ENCODE data around the gene SLC16A3.
"Not testable (repeated sequence)": the region's sequence is repeated elsewhere in the genome, so short reads cannot be mapped to it uniquely, and the experiment has no call there.

The SLC16A3 gene

DNA sequence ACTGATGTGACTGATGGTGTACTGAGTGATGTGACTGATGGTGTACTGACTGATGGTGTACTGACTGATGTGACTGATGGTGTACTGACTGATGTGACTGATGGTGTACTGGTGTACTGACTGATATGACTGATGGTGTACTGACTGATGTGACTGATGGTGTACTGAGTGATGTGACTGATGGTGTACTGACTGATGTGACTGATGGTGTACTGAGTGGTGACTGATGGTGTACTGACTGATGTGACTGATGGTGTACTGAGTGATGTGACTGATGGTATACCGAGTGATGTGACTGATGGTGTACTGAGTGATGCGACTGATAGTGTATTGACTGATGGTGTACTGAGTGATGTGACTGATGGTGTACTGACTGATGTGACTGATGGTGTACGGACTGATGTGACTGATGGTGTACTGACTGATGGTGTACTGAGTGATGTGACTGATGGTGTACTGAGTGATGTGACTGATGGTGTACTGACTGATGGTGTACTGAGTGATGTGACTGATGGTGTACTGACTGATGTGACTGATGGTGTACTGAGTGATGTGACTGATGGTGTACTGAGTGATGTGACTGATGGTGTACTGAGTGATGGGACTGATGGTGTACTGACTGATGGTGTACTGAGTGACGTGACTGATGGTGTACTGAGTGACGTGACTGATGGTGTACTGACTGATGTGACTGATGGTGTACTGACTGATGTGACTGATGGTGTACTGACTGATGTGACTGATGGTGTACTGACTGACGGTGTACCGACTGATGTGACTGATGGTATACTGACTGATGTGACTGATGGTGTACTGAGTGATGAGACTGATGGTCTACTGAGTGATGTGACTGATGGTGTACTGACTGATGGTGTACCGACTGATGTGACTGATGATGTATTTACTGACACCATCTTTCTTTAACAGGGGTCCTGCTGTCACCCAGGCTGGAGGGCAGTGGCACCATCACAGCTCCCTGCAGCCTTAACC, 31.4 kb downstream of the SLC16A3 start:
- FAIRE-seq; DNase-seq (ENCODE audit: insufficient read length, low spot score): not testable (repeated sequence)

GRCh38 chr17:82262344-82262743, 33.5 kb downstream of the SLC16A3 start:
- no peak for FAIRE-seq

GRCh38 chr17:82263641-82264040, 34.8 kb downstream of the SLC16A3 start:
- DNase-seq (ENCODE audit: insufficient read length, low spot score) (no peak), FAIRE-seq (no peak)

More at GRCh38 chr17:82262344-82262743, 33.5 kb downstream of the SLC16A3 start:
- no peak for DNase-seq (ENCODE audit: insufficient read length, low spot score)

DNA sequence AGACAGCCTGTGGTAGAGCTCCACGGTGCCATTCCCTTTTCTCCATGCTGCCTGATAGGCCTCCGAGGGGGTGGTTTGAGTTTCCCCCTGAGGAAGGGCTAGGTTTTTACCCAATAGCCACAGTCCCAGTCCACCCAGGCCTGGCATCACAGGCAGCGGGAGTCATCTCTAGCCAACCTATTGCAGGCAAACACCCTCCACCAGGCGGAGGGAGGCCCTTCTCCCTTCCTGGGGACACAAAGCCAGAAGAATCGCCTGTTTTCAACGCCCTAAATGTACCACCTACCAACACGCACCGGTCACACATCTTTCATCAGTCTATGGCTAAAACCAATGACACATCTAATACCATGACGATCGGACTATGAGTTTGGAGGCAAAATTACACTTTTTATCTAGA, 37.3 kb downstream of the SLC16A3 start:
- FAIRE-seq (no peak), DNase-seq (ENCODE audit: insufficient read length, low spot score) (no peak)

DNA sequence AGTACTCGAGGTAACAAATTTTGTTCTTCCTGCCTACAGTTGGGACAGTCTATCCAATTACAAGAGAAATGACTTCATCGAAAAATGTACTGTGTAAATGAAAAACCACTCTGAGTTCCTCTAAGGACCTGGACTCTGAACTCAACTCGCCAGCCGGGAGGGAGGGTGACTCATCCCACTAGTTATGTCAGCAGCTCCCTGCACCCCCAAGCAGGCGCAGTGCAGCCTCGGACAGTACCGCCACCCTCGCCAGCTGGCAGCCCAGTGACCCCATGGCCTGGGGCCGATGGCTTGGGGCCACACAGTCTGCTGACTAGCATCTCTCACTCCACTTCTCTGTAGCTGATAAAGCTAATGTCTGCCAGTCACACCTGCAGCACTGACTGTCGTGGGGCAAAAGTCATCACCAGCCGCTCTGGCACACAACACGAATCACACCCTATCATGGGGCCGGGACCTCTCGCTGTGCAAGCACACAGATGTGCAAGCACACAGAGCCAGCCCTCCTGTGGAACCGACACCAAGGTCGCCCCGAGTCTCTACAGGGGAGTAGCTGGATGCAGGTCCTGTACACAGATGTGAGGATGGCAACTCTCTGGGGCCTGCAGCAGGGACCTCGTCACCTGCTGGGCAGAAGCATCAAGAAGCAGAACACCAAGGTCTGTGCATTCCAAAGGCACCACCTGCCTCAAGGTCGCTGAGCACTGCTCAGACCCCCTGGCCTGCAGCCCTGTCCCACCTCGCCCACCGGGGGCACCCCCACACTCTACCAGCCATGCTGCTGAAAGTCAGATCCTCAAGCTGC, 38.9 kb downstream of the SLC16A3 start:
- DNase-seq (ENCODE audit: insufficient read length, low spot score): no peak
- FAIRE-seq: no peak

DNA sequence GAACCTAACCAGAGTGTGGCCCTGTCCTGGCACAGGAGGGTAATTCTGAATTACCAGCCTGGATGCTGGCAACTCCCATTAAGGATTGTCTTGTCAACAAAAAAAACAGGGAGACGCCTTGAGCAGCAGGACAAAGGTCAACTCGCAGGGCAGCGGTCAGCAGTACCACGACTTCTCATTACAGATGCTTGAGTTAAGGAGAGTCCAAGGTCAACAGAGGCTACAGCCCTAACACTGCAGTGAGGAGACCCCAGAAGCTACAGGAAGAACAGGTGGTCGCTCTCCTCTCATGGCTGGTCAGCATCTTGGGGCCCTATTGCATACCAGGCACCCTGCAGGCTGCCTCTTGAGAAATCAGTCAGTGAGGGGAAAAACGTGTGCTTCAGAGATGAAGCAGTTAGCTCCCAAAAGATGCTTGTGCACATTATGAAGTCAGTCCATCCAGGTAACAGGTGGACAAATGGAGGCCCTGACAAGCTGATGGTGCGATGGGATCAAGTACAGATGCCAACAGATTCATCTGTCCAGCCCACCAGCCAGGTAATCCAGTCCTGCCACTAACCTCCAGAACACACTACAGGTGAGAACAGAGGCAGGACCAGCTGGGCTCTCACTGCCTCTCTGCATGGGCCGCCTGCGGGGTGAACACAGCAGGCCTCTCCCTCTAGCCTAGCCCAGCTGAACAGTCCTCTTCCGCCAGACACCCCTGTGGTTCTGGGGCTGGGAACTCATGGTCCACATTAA, 40.5 kb downstream of the SLC16A3 start:
- FAIRE-seq (no peak), DNase-seq (ENCODE audit: insufficient read length, low spot score) (no peak)

DNA sequence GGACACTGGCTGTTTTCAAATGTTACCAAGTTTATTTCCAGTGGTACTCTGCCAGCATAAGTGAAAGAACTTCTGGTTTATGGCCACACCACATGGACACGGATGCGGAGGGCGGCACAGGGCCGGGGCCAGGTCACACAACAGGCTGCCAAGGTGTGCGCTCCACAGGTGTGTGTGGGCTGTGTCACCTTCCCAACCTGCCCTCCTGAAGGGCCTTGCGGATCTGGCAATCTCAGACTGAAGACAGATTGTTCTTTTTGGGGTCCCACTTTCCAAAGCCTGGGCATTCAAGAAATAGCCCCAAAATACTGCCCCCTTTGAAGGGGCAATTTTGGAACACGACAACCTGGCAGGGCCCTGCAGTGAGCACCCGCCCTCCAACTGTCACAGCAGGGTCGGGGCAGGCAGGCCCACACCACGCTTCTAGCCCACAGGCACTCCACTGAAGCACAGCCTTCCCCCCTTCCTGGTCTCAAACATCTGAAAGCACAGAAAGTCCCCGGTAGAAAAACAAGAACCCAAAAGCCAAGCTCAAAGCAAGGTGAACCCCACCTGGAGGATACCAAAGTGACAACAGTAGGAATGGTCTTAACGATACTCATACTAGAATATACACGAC, 41.1 kb downstream of the SLC16A3 start:
- no peak for DNase-seq (ENCODE audit: insufficient read length, low spot score)
- no peak for FAIRE-seq

- FAIRE-seq (no peak), DNase-seq (ENCODE audit: insufficient read length, low spot score) (no peak)
These were observed 41.8 kb downstream of the SLC16A3 start for GRCh38 chr17:82270651-82271050.

DNA sequence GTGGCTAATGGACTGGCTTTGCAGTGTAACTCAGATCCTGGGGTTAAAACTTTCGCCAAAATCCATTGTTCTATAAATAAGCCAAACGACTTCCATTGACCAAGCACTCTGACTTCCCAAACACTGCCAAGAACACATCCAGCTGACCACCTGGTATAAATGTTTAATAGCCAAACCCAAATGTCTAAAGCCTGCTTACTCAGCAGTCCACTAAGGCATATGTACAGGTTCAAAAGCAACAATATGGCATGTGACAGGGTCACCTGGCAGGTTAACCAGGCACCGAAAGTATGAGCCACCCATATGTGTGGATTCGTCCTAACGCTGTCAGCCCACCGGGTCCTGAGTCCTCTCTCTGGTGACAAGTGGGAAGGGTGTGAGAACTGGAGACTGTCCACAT, 42.6 kb downstream of the SLC16A3 start:
- DNase-seq (ENCODE audit: insufficient read length, low spot score) (no peak), FAIRE-seq (no peak)

DNA sequence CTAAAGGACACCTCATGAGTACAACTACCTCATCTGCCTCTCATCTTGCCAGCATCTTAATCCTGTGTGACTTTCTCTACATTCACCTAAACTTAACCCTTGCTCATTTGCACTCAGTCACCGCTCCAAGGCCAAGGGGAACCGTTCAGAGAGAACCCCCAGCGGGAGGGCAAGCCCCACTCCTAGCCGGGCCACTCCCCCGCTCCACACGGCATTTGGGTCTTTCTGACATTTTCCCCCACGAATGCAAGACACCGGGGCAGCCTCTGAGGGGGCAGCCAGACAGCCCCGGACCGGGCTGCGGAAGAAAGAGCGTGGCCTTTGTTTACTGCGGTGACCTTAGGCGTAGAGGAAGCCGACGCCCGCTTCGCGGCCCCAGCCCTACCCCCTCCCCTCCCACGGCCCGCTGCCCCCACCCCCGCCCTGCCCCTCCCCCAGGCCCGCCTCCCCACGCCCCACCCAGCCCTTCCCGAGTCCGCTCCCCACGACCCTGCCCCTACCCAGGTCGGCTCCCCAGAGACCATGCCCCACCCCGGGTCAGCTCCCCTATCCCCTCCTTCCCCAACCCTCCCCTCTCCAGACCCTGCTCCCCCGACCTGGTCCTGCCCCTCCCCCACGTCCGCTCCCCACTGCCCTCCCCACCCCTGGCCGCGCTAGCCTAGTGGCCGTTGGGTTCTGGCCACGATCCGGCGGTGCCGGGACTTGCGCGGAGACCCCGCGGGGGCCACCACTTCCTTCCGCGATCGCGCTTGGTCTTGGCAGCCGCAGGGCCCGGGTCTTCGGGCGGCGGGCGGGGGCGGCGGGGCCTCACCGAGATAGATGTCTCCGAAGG, 43.9 kb downstream of the SLC16A3 start:
- no peak for FAIRE-seq
- DNase-seq (ENCODE audit: insufficient read length, low spot score): peak; percentile 54

GRCh38 chr17:82273327-82274133, 44.7 kb downstream of the SLC16A3 start, which contains the start of gene CSNK1D:
Gene CSNK1D, minus strand, starts transcription at chr17:82273700. Its CDS starts 319 bp downstream, at chr17:82273381.
- FAIRE-seq: peak; percentile 84

GRCh38 chr17:82274134-82275020, 45.5 kb downstream of the SLC16A3 start:
- no peak for DNase-seq (ENCODE audit: insufficient read length, low spot score)
- FAIRE-seq: no peak

More at GRCh38 chr17:82273327-82274133, 44.7 kb downstream of the SLC16A3 start, which contains the start of gene CSNK1D:
- DNase-seq (ENCODE audit: insufficient read length, low spot score): peak; percentile 97

DNA sequence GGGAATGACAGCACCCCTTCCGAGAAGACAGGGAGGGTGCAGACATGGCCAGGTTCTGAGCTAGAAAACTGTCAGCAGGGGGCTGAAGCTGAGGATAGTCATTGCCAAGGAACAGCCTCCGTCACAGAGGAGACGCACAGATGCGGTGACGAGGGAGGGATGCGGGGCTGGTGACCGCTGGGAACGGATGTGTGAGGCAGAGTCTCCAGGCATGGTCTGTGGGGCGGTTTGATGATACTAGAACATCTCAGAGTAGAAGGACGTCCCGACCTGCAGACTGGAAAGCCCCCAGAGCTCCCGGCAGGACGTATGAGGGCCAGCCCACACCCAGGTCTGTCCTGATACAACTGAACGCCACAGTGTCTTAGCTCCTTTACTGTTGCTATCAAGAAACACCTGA, 46.5 kb downstream of the SLC16A3 start:
- DNase-seq (ENCODE audit: insufficient read length, low spot score) (no peak), FAIRE-seq (no peak)

DNA sequence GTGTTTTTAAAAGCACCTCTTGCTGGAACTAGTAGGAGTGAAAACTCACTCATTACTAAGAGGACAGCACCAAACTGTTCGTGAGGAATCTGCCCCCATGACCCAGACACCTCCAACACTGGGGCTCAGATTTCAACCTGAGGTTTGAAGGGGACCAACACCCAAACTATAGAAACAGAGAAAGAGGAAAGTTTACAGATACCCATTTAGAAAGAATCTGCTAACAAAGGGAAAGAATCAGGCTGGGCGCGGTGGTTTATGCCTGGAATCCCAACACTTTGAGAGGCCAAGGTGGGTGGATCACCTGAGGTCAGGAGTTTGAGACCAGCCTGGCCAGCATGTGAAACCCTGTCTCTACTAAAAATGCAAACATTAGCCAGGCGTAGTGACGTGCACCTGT, 48.1 kb downstream of the SLC16A3 start:
- FAIRE-seq (no peak), DNase-seq (ENCODE audit: insufficient read length, low spot score) (no peak)

GRCh38 chr17:82277851-82278250, 49.0 kb downstream of the SLC16A3 start:
- DNase-seq (ENCODE audit: insufficient read length, low spot score) (no peak), FAIRE-seq (no peak)

GRCh38 chr17:82278308-82278707, 49.5 kb downstream of the SLC16A3 start:
- FAIRE-seq: no peak
- DNase-seq (ENCODE audit: insufficient read length, low spot score): no peak

DNA sequence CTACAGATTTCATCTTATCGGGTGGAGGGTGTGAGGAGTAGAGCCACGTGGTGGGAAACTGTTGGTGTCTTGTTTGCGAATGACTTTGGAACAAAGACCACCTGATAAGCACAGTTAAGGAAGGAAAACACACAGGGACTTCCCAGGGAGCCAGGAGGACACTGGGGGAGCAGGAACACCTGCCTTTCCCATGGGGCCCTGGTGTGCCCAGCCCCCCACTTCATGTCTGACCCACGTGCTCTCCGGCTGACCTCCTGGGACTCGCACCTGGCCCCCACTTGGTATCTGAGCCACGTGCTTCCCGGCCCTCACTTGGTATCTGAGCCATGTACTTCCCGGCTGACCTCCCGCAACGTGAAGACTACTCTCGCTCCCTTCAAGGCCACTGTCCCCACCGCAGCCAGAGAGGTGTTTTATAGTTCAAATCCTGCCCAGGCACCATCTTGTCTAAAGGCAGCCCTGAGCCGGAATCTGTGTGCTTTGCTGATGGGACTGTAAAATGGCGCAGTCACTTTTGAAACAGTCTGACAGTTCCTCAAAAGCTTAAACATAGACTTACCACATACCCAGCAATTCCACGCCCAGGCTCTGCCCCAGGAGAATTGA, 50.0 kb downstream of the SLC16A3 start:
- DNase-seq (ENCODE audit: insufficient read length, low spot score): no peak
- FAIRE-seq: no peak
